GM12801 (cell line): ENCODE measurements around the gene DMPK.

Source experiments
- TF ChIP-seq, protein P1 (sequence below): IDR thresholded peaks from one replicate; pipeline ENCODE4 v1.5.1; 2011; ENCODE audit warnings: control low read depth; ENCODE audit not compliant: insufficient read length; ENCODE audit errors: extremely low read depth

DMPK gene

DNA sequence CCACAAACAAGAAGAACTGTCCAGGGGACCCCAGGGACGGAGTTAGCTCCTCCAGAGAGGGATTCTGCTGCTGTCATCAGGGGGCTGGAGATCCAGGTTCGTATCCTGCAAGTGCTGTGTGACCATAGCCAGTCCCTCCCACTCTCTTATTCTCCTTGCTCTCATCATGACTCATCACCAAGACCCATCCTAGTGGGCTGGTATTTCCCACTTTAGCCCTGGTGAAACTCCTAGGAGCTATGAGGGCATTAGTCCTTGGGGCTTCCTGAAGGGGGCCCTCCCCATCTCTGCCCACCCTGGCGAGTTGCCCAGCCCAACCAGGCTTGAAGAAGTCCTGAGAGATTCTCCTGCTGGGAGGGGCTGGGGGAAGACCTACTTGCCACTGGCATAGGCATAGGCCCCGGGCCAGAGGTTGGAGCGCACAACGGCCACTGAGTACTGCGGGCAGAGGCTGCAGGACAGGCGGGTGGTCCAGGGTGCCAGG, 17.8 kb upstream of the DMPK start:
- TF ChIP-seq, protein P1, sequence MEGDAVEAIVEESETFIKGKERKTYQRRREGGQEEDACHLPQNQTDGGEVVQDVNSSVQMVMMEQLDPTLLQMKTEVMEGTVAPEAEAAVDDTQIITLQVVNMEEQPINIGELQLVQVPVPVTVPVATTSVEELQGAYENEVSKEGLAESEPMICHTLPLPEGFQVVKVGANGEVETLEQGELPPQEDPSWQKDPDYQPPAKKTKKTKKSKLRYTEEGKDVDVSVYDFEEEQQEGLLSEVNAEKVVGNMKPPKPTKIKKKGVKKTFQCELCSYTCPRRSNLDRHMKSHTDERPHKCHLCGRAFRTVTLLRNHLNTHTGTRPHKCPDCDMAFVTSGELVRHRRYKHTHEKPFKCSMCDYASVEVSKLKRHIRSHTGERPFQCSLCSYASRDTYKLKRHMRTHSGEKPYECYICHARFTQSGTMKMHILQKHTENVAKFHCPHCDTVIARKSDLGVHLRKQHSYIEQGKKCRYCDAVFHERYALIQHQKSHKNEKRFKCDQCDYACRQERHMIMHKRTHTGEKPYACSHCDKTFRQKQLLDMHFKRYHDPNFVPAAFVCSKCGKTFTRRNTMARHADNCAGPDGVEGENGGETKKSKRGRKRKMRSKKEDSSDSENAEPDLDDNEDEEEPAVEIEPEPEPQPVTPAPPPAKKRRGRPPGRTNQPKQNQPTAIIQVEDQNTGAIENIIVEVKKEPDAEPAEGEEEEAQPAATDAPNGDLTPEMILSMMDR = no peak

DNA sequence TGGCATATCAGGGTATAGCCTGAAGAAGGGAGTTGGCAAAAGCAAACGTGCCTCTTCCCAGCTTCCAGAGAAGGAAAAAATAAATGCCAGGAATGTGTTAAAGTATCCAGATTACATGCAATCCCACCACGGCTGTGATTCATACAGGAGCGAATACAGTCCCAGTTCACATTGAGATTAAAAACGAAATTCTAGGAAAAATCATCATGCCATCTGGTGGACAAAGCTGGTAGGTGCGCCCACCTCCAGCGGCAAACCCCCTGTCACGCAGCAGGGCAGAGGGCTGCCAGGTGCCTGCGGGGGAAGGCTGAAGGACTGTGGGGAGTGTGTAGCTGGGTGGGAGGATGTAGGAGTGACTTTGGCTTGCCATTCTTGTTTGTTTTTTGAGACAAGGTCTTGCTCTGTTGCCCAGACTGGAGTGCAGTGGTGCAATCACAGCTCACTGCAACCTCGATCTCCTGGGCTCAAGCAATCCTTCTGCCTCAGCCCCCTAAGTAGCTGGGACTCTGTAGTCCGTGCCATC, 16.8 kb upstream of the DMPK start:
- TF ChIP-seq, protein P1 = no peak

DNA sequence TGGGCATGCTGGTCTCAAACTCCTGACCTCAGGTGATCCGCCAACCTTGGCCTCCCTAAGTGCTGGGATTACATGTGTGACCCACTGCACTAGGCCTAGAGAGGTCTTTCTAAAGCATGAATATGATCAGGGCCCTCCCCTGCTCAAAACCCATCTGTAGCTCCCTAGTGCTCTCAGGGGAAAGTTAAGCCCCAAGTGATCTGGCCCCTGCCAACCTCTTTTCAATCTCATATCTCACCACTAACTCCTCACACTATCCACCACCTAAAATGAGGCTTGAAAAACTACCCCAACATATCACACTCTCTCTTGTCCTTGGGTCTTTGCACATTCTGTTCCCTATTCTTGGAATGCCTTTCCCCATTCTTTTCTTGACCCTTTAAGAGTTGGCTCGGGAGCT, 12.3 kb upstream of the DMPK start:
- TF ChIP-seq, protein P1 = no peak

DNA sequence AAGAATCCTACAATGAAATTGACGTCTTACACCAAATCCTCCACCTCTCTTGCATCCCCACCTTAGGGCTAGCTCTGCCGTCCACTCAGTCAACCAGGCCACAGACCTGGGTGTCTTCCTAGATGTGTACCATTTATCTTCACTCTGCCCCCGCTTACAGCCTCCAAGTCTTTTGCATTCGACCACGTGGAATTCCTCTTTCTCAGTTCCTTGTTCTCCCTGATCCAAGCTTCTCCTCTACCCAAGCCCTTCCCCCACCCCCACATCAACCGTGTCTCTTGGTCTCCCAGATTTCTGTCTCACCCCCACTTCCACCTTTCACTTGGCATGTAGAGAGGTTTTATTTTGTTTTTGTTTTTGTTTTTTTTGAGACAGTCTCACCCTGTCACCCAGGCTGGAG, 11.6 kb upstream of the DMPK start:
- TF ChIP-seq, protein P1 = no peak

DNA sequence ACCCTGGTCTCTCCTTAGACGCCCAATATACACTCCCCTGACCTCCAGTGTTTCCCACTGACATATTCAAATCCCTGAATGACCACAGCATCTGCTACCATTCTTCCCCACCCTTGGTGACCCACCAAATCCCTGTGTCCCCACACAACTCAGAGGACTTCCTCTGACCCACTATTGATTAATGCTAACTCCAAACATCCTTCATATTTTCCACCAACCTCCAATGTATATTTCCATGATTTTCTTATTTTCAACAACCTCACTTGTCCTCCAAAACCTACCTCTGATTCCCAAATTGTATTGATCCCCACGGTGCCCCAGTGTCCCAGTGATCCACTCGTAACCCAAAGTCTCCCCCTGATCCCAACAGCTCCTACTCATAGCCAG, 10.9 kb upstream of the DMPK start:
- TF ChIP-seq, protein P1 = no peak

DNA sequence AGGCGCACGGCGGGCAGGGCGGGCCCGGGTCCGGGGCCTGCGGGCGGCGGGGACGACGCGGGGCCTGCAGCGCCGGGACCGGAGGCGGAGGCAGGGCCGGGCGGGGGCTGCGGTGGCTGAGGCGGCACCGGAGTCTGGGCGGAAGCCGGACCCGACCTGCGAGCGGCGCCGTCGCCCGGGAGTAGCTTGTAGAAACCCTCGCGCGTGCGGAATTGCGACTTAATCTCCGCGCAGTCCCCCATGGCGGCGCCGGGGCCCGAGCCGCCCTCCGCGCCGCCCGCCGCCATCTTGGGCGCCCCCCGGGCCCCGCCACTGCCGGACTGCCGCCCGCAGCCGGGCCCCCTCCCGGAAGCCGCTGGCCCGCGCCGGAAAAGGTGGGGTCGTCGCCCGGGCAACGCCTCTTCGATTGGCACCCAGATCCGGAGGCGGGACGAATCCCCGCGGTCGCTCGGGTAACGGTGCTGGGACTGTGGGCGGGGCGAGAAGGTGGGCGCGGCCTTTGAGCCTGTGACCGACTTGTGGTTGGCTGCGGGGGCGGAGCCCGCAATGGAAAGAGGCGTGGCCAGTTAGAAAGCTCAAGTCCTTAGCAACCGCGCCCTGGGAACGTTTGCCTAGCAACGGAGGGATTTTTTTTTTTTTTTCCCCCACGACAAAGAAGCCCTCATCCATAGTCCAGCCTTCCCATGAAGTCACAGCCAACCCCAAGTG, 10.3 kb upstream of the DMPK start, which contains the start of gene DMWD:
Gene DMWD (minus strand): TSS at position 376 of the 708 bp plus-strand sequence. CDS start 89 bp downstream, at position 287.
- TF ChIP-seq, protein P1 = no peak

DNA sequence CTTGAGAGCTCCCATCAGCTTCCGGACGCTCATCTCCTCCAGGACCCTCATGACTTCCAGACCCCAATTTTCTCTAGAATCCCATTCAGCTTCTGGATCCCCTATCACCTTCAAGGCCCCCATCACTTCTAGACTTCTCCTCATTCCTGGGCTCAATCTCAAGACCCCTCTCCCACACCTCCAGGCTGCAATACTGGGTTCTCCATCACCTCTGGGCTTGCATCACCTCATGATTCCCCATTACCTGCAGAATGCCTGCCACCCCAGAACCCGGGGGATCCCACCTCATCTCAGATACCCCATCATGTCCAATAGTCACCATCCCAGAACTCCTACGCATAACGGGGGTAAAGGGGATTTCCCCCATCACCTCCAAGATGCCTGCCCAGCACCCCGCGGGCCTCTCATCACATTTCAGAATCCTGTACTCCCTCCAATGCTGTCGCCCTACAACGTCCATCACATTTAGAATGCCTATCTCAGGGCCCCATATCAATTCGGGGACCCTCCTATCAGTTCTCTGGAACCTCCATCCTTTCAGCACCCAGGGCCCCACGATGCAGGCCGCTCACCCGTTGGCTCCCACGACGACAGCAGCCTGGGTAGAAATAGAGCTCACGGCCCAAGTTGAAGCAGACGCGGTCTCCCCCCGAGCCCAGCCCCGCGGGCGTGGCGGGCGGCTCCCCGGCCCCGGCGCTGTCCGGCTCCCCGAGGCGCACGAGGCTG, 9.6 kb upstream of the DMPK start:
- TF ChIP-seq, protein P1 = no peak
